GM21367 (cell line): Measurements from ENCODE around the gene CLDN24.

Source experiments
- ATAC-seq: cut with Tn5 transposase; IDR thresholded peaks from one replicate; pipeline ENCODE4 v1.9.1; 2021; ENCODE audit not compliant: unreplicated experiment

Gene CLDN24

DNA sequence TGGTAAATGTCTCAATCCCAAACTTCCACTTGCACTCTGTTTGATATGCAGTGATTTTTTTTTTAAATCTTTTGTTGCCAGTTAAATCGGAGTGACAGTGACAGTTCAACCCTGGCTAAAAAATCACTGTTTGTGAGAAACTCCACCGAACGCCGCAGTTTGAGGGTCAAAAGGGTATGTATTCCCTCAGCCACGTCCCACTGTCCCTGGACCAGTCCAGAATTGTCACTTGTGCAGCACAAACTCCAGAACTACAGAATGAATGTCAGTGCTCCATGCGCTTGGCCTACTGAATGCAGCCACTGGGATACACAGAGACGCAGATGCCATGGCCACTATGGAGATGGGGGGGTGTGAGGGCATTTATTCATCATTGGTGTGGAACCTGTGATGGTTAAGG is 36.3 kb downstream of the CLDN24 start:
- ATAC-seq, result no peak

DNA sequence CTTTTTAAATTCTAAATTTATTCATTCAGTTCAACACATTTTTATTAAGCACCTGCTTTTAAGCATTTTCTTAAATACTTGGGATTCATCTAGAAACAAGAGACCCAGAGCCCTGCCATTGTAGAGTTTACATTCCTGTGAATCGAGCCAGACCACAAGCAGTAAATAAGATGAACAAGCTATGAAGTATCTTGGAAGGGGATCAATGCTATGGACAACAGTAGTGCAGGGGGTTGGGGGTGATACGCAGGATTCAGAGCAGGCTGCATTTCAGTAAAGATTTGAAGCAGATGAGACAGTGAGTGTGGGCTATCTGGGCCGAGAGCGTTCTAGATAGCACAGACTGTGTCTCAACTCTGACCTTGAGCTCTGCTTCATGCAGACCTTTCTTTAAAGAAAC is 37.3 kb downstream of the CLDN24 start:
- no peak for ATAC-seq

- no peak for ATAC-seq
Observed at GRCh38 chr4:183284258-183284785, 37.9 kb downstream of the CLDN24 start.

DNA sequence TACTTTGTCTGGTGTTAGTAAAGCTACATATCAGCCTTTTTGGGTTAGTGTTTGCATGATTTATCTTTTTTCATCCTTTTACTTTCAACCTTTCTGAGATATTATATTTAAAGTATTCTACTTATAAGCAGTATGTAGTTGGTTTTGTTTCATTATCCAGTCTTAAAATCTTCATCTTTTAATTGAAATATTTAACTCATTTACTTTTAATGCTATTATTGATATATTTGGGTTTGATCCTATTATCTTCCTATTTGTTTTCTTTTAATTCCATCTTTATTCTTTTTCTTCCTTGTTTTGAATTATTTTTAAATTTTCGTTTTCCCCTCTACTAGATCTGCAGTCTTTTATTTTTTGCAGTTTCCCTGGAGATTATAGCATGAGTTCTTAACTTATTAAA is 46.1 kb downstream of the CLDN24 start:
- no peak for ATAC-seq

GRCh38 chr4:183272384-183272783 is 49.8 kb downstream of the CLDN24 start:
- no peak for ATAC-seq
